B cell (primary cell): ENCODE measurements around the gene ADH1B. TPM values are rescaled to one million over a fixed set of nuclear protein-coding genes. Genes with fewer than 3 reads are reported as not detected.

Experiments used
- ATAC-seq: fragments of 200-7000 bp; cut with Tn5 transposase; one replicate; pipeline ENCODE4 v1.10.0; 2021; ENCODE audit warnings: low read depth, mild to moderate bottlenecking, moderate number of reproducible peaks, moderate library complexity
- CTCF ChIA-PET: fragments of 350-600 bp; sonication (Branson Sonifier 250); formaldehyde crosslinking; loops from one replicate; lab custom pipeline; 2021; ENCODE audit warnings: antibody characterized with exemption, inconsistent platforms; lab: Charles Lee
- POLR2A ChIA-PET: fragments of 350-600 bp; sonication (Branson Sonifier 250); formaldehyde crosslinking; loops from one replicate; lab custom pipeline; 2021; ENCODE audit warnings: antibody characterized with exemption; lab: Charles Lee
- DNase-seq: peaks from one replicate; pipeline ENCODE4 v3.0.0; 2013
- H2AFZ ChIP-seq: 2 replicates; pipeline ENCODE4 v1.6.1; 2012; ENCODE audit warnings: mild to moderate bottlenecking, low read depth, low read length; ENCODE audit not compliant: insufficient read depth, poor library complexity, severe bottlenecking
- H3K27ac ChIP-seq, 2 donors: 1 replicate in 1 of 2; 2 replicates in 1 of 2; pipeline ENCODE4 v1.5.1; 2012 to 2013; ENCODE audit warnings: low read length in 2 of 2, mild to moderate bottlenecking in 2 of 2, moderate library complexity in 1 of 2
- H3K27me3 ChIP-seq, 4 experiments: fragments of 200-600 bp in 1 of 4; sonication (generic) in 1 of 4; replicated peaks in 1 of 4; 1 replicate in 2 of 4; 2 replicates in 2 of 4; pipeline versions ENCODE4 v1.6.1 to v1.7.0; 2013 to 2016; ENCODE audit warnings: low read length in 3 of 4, mild to moderate bottlenecking in 2 of 4, mixed read lengths in 1 of 4, moderate library complexity in 1 of 4; ENCODE audit not compliant: insufficient read depth in 4 of 4, control insufficient read depth in 3 of 4; ENCODE audit errors: control extremely low read depth in 1 of 4
- H3K36me3 ChIP-seq, 2 experiments: replicated peaks in 1 of 2; 1 replicate in 1 of 2; 2 replicates in 1 of 2; pipeline versions ENCODE4 v1.6.1 to v1.7.1; 2013; ENCODE audit warnings: low read length in 1 of 2; ENCODE audit not compliant: insufficient read depth in 2 of 2, control insufficient read depth in 1 of 2; ENCODE audit errors: control extremely low read depth in 1 of 2, extremely low read depth in 1 of 2
- H3K4me1 ChIP-seq, 2 donors: fragments of 200-600 bp in 1 of 2; sonication (generic) in 1 of 2; 1 replicate in 1 of 2; 2 replicates in 1 of 2; pipeline versions ENCODE4 v1.5.1 to v1.6.1; 2013 to 2017; ENCODE audit warnings: low read length in 2 of 2; ENCODE audit not compliant: control insufficient read depth in 2 of 2, insufficient read depth in 2 of 2
- H3K4me2 ChIP-seq: replicated peaks from 2 replicates; pipeline ENCODE3; 2012; ENCODE audit warnings: mild to moderate bottlenecking, low read depth, low read length; ENCODE audit not compliant: poor library complexity, severe bottlenecking
- H3K4me3 ChIP-seq, 5 experiments: fragments of 200-600 bp in 1 of 5; sonication (generic) in 1 of 5; 1 replicate in 3 of 5; 2 replicates in 2 of 5; pipeline versions ENCODE4 v1.5.1 to v1.7.0; 2011 to 2016; ENCODE audit warnings: low read length in 4 of 5, mild to moderate bottlenecking in 4 of 5, low read depth in 2 of 5, control low read depth in 1 of 5, moderate library complexity in 1 of 5; ENCODE audit not compliant: insufficient read depth in 1 of 5; ENCODE audit errors: control extremely low read depth in 1 of 5, extremely low read depth in 1 of 5
- H3K79me2 ChIP-seq: fragments of 200-600 bp; sonication (generic); one replicate; pipeline ENCODE4 v1.6.0; 2016; ENCODE audit warnings: low read length; ENCODE audit not compliant: control insufficient read depth, insufficient read depth
- H3K9ac ChIP-seq: fragments of 200-600 bp; sonication (generic); 2 replicates; pipeline ENCODE4 v1.6.1; 2017; ENCODE audit warnings: mild to moderate bottlenecking, low read length, moderate library complexity
- H3K9me3 ChIP-seq, 3 donors: one replicate each; pipeline versions ENCODE4 v1.6.1 to v1.7.1; 2013; ENCODE audit warnings: low read length in 2 of 3; ENCODE audit not compliant: control insufficient read depth in 2 of 3, insufficient read depth in 1 of 3; ENCODE audit errors: control extremely low read depth in 1 of 3
- H4K20me1 ChIP-seq: 2 replicates; pipeline ENCODE4 v1.6.0; 2012; ENCODE audit warnings: mild to moderate bottlenecking, low read length; ENCODE audit not compliant: insufficient read depth, control insufficient read depth, poor library complexity, severe bottlenecking
- H3K27ac Mint-ChIP-seq: one replicate; pipeline ENCODE4 v1.8.0; 2021; ENCODE audit warnings: mixed read lengths
- H3K27me3 Mint-ChIP-seq: one replicate; pipeline ENCODE4 v1.8.0; 2021; ENCODE audit warnings: mixed read lengths
- H3K4me1 Mint-ChIP-seq: one replicate; pipeline ENCODE4 v1.8.0; 2021; ENCODE audit warnings: mixed read lengths
- H3K4me3 Mint-ChIP-seq: one replicate; pipeline ENCODE4 v1.8.0; 2021; ENCODE audit warnings: mixed read lengths
- H3K9me3 Mint-ChIP-seq: one replicate; pipeline ENCODE4 v1.8.0; 2022; ENCODE audit warnings: mixed read lengths; ENCODE audit not compliant: insufficient read depth
- CTCF ChIP-seq: fragments of 200-600 bp; IDR thresholded peaks from one replicate; pipeline ENCODE4 v1.8.0; 2022; ENCODE audit warnings: antibody characterized with exemption, mild to moderate bottlenecking
- EZH2 ChIP-seq: IDR thresholded peaks from 2 replicates; pipeline ENCODE4 v1.6.1; 2012; ENCODE audit warnings: borderline replicate concordance, low read depth, mild to moderate bottlenecking, moderate library complexity, low read length; ENCODE audit not compliant: insufficient read depth, poor library complexity, severe bottlenecking
- WGBS: methylation state at CpG from one replicate; pipeline ENCODE4 v1.1.5; 2013; ENCODE audit warnings: missing lambda C conversion rate; ENCODE audit not compliant: insufficient coverage; 5-methylcytosine and 5-hydroxymethylcytosine counted together
- intact Hi-C: fragments of 100-400 bp; cut with micrococcal nuclease; formaldehyde crosslinking; loops from one replicate; pipeline ENCODE4 v1.10.0; 2022
- polyA plus RNA-seq: library from polyadenylated mRNA; depleted of rRNA; stranded (reverse); fragments of >200 nt; gene quantifications from 2 replicates; pipeline ENCODE4 v1.2.3, GENCODE V29; 2012
- total RNA-seq, 2 donors: library from RNA; stranded (reverse); fragments of 120-200 nt in 1 of 2; gene quantifications; 1 replicate in 1 of 2; 2 replicates in 1 of 2; pipeline versions ENCODE4 v1.2.3 to v1.2.4, GENCODE V29; 2013 to 2022

ADH1B gene
- total and polyA plus RNA-seq, 2 donors (not counting 1 experiment from before 2014, with no cell fraction given): not detected

DNA sequence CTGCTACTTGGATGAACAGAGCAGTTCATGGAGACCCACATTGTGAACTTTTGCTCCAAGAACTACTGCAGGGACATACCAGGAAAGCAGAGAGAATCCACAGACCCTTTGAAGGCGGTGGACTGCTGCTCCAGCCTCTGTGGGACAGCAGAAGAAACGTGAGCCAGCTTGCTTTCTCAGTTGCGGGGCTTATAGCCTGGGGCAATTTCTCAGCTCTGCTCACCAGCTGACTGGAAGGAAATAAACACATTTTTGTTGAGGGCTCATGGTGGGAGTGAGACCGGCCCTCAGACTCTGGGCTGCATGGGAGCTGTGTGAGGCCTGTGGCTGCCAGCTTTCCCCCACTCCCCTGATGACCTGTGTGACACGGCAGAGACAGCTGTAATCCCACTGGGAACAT, 27.8 kb downstream of the ADH1B start:
- Histone ChIP-seq H3K9ac (no peak overlapping the region), H3K9me3 (peaks cover 0 to 7% (median 0%) of the 10 kb centered on the region in 3 donors), H3K27me3 (no peaks in the 10 kb centered on the region), H4K20me1 (no peaks in the 10 kb centered on the region), H3K4me2 (no peak overlapping the region), H3K27ac (no peak overlapping the region), H3K79me2 (no peaks in the 10 kb centered on the region), H2AFZ (no peak overlapping the region), H3K4me3 (no peak overlapping the region), H3K36me3 (no peaks in the 10 kb centered on the region), H3K4me1 (no peaks in the 10 kb centered on the region)
- H3K27ac Mint-ChIP-seq: no peak overlapping the region
- peaks cover 3% of the 10 kb centered on the region for H3K27me3 Mint-ChIP-seq
- TF ChIP-seq EZH2 (no peak), CTCF (no peak)
- DNase-seq (no peak), ATAC-seq (no peak)
- intact Hi-C loops: no loop called here
- POLR2A ChIA-PET: no interaction called here
- H3K4me1 Mint-ChIP-seq: no peaks in the 10 kb centered on the region
- 85% methylated on average over 5 of the region's 5 CpGs for WGBS
- peaks cover 16% of the 10 kb centered on the region for H3K9me3 Mint-ChIP-seq
- CTCF ChIA-PET: no interaction called here
- H3K4me3 Mint-ChIP-seq: no peak overlapping the region

DNA sequence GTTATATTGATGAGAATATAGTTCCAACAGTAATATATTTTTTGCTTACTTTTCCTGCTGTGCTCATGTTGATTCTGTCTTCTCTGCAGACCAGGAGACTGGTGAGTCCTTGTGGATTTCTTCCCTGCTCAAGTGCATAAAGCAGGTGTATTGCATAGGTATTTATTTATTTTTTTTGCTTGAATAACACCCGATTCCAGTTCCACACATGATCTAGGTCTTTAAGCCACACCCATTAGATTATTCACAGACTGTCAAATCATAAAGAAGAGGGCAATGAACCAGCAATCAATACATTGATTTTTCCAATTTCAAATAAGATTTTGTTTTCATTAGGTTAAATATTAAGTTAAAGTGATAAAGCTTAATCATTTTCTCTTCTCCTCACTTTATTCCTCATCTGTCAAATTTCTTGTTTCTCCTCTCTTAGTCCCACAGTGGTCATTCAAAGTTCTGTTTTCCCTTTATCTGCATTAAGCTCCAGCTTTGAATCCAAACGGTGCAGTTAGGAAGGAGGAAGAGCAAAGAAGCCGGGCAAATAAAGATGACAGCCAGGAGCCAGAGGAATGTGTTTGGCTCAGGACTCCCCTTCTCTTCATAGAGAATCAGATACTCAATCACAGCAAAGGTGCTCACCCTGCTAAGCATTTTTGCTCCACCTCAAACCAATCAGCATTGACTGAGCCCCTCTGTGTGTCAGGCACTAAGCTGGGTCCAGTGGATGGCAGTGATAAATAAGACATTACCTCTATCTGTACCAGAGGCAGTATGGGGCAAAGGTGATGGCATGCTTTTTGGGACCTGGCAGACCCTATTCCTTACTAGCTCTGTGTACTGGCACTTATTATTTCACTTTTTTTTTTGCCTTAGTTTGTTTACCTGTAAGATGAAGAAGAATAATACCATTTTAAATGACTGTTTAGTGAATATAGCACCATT, 30.1 kb downstream of the ADH1B start, which contains the start of gene ADH1A:
ADH1A (minus strand) TSS at position 138 of the 939 bp plus-strand sequence; CDS start at position 67, 71 bp downstream.
- H3K27me3 Mint-ChIP-seq: peaks cover 3% of the 10 kb centered on the region

More for the DNA sequence above, 30.1 kb downstream of the ADH1B start, which contains the start of gene ADH1A:
- H3K4me2 ChIP-seq: no peak within 1 kb of the TSS
- ChIA-PET CTCF (no interaction called here), POLR2A (no interaction called here)
- TF ChIP-seq CTCF (no peak), EZH2 (no peak)
- peaks cover 0 to 7% (median 0%) of the 10 kb centered on the region in 3 donors for H3K9me3 ChIP-seq
- no peaks in the 10 kb centered on the region for H3K79me2 ChIP-seq
- no peak within 1 kb of the TSS for H2AFZ ChIP-seq
- no CpG with 5 or more reads among the region's 3 CpGs for WGBS
- H3K4me3 ChIP-seq: no peak within 1 kb of the TSS
- H3K4me1 Mint-ChIP-seq: no peaks in the 10 kb centered on the region
- DNase-seq (no peak), ATAC-seq (no peak)
- no peak within 1 kb of the TSS for H3K27ac Mint-ChIP-seq
- peaks cover 8% of the 10 kb centered on the region for H3K9me3 Mint-ChIP-seq
- H3K9ac ChIP-seq: no peak within 1 kb of the TSS
- H3K36me3 ChIP-seq: no peaks in the 10 kb centered on the region
- no peaks in the 10 kb centered on the region for H3K27me3 ChIP-seq
- H3K4me3 Mint-ChIP-seq: no peak within 1 kb of the TSS
- no peaks in the 10 kb centered on the region for H4K20me1 ChIP-seq
- intact Hi-C loops: no loop called here
- H3K27ac ChIP-seq: no peak within 1 kb of the TSS
- no peaks in the 10 kb centered on the region for H3K4me1 ChIP-seq
